ENCODE measurements around the gene MAPT.
"Not testable (repeated sequence)": the region's sequence is repeated elsewhere in the genome, so short reads cannot be mapped to it uniquely, and the experiment has no call there.

The MAPT gene

DNA sequence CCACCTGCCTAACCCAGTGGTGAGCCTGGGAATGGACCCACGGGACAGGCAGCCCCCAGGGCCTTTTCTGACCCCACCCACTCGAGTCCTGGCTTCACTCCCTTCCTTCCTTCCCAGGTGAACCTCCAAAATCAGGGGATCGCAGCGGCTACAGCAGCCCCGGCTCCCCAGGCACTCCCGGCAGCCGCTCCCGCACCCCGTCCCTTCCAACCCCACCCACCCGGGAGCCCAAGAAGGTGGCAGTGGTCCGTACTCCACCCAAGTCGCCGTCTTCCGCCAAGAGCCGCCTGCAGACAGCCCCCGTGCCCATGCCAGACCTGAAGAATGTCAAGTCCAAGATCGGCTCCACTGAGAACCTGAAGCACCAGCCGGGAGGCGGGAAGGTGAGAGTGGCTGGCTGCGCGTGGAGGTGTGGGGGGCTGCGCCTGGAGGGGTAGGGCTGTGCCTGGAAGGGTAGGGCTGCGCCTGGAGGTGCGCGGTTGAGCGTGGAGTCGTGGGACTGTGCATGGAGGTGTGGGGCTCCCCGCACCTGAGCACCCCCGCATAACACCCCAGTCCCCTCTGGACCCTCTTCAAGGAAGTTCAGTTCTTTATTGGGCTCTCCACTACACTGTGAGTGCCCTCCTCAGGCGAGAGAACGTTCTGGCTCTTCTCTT lies 102.1 kb downstream of the MAPT start:
- no peak for DNase-seq

GRCh38 chr17:45997166-45997565 lies 102.8 kb downstream of the MAPT start:
- no peak for DNase-seq

DNA sequence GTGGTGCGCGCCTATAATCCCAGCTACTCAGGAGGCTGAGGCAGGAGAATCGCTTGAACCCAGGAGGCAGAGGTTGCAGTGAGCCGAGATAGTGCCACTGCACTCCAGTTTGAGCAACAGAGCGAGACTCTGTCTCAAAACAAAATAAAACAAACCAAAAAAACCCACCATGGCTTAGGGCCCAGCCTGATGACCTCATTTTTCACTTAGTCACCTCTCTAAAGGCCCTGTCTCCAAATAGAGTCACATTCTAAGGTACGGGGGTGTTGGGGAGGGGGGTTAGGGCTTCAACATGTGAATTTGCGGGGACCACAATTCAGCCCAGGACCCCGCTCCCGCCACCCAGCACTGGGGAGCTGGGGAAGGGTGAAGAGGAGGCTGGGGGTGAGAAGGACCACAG lies 103.3 kb downstream of the MAPT start:
- DNase-seq = no peak

GRCh38 chr17:45998987-45999899 lies 104.9 kb downstream of the MAPT start, which contains the start of gene STH:
Gene STH (plus strand): TSS chr17:45999250. CDS start chr17:45999280, 30 bp downstream.
- DNase-seq = no peak

GRCh38 chr17:45999900-46000290 lies 105.5 kb downstream of the MAPT start:
- DNase-seq = no peak

DNA sequence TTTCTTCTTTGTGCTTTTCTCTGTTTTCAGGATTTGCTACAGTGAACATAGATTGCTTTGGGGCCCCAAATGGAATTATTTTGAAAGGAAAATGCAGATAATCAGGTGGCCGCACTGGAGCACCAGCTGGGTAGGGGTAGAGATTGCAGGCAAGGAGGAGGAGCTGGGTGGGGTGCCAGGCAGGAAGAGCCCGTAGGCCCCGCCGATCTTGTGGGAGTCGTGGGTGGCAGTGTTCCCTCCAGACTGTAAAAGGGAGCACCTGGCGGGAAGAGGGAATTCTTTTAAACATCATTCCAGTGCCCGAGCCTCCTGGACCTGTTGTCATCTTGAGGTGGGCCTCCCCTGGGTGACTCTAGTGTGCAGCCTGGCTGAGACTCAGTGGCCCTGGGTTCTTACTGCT lies 105.9 kb downstream of the MAPT start:
- no peak for DNase-seq

GRCh38 chr17:46000757-46001156 lies 106.4 kb downstream of the MAPT start:
- no peak for DNase-seq

- DNase-seq = no peak
Measured at GRCh38 chr17:46001390-46002310, 107.3 kb downstream of the MAPT start.

DNA sequence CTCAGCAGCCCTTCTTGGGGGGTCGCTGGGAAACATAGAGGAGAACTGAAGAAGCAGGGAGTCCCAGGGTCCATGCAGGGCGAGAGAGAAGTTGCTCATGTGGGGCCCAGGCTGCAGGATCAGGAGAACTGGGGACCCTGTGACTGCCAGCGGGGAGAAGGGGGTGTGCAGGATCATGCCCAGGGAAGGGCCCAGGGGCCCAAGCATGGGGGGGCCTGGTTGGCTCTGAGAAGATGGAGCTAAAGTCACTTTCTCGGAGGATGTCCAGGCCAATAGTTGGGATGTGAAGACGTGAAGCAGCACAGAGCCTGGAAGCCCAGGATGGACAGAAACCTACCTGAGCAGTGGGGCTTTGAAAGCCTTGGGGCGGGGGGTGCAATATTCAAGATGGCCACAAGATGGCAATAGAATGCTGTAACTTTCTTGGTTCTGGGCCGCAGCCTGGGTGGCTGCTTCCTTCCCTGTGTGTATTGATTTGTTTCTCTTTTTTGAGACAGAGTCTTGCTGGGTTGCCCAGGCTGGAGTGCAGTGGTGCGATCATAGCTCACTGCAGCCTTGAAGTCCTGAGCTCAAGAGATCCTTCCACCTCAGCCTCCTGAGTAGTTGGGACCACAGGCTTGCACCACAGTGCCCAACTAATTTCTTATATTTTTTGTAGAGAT lies 108.1 kb downstream of the MAPT start:
- peak; percentile 24 for DNase-seq

- DNase-seq = no peak
Measured at GRCh38 chr17:46002973-46003316, 108.6 kb downstream of the MAPT start.

GRCh38 chr17:46003907-46004748 lies 109.8 kb downstream of the MAPT start:
- DNase-seq = no peak

DNA sequence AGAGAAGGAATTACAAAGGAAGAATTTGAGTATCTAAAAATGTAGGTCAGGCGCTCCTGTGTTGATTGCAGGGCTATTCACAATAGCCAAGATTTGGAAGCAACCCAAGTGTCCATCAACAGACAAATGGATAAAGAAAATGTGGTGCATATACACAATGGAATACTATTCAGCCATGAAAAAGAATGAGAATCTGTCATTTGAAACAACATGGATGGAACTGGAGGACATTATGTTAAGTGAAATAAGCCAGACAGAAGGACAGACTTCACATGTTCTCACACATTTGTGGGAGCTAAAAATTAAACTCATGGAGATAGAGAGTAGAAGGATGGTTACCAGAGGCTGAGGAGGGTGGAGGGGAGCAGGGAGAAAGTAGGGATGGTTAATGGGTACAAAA lies 111.7 kb downstream of the MAPT start:
- not testable (repeated sequence) for DNase-seq

- no peak for DNase-seq
Measured at GRCh38 chr17:46007461-46007965, 113.2 kb downstream of the MAPT start.

DNA sequence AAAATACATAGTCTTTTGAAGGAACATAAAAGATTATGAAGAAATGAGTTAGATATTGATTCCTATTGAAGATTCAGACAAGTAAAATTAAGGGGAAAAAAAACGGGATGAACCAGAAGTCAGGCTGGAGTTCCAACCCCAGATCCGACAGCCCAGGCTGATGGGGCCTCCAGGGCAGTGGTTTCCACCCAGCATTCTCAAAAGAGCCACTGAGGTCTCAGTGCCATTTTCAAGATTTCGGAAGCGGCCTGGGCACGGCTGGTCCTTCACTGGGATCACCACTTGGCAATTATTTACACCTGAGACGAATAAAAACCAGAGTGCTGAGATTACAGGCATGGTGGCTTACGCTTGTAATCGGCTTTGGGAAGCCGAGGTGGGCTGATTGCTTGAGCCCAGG lies 114.2 kb downstream of the MAPT start:
- DNase-seq = no peak

GRCh38 chr17:46009681-46010596 lies 115.6 kb downstream of the MAPT start:
- DNase-seq = no peak

DNA sequence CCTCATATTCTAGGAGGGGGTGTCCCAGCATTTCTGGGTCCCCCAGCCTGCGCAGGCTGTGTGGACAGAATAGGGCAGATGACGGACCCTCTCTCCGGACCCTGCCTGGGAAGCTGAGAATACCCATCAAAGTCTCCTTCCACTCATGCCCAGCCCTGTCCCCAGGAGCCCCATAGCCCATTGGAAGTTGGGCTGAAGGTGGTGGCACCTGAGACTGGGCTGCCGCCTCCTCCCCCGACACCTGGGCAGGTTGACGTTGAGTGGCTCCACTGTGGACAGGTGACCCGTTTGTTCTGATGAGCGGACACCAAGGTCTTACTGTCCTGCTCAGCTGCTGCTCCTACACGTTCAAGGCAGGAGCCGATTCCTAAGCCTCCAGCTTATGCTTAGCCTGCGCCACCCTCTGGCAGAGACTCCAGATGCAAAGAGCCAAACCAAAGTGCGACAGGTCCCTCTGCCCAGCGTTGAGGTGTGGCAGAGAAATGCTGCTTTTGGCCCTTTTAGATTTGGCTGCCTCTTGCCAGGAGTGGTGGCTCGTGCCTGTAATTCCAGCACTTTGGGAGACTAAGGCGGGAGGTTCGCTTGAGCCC lies 116.3 kb downstream of the MAPT start:
- no peak for DNase-seq

DNA sequence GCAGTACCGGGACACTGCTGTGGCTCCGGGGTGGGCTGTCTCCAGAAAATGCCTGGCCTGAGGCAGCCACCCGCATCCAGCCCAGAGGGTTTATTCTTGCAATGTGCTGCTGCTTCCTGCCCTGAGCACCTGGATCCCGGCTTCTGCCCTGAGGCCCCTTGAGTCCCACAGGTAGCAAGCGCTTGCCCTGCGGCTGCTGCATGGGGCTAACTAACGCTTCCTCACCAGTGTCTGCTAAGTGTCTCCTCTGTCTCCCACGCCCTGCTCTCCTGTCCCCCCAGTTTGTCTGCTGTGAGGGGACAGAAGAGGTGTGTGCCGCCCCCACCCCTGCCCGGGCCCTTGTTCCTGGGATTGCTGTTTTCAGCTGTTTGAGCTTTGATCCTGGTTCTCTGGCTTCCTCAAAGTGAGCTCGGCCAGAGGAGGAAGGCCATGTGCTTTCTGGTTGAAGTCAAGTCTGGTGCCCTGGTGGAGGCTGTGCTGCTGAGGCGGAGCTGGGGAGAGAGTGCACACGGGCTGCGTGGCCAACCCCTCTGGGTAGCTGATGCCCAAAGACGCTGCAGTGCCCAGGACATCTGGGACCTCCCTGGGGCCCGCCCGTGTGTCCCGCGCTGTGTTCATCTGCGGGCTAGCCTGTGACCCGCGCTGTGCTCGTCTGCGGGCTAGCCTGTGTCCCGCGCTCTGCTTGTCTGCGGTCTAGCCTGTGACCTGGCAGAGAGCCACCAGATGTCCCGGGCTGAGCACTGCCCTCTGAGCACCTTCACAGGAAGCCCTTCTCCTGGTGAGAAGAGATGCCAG lies 117.6 kb downstream of the MAPT start:
- DNase-seq = no peak

DNA sequence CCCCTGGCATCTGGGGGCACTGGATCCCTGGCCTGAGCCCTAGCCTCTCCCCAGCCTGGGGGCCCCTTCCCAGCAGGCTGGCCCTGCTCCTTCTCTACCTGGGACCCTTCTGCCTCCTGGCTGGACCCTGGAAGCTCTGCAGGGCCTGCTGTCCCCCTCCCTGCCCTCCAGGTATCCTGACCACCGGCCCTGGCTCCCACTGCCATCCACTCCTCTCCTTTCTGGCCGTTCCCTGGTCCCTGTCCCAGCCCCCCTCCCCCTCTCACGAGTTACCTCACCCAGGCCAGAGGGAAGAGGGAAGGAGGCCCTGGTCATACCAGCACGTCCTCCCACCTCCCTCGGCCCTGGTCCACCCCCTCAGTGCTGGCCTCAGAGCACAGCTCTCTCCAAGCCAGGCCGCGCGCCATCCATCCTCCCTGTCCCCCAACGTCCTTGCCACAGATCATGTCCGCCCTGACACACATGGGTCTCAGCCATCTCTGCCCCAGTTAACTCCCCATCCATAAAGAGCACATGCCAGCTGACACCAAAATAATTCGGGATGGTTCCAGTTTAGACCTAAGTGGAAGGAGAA lies 118.2 kb downstream of the MAPT start:
- no peak for DNase-seq

DNA sequence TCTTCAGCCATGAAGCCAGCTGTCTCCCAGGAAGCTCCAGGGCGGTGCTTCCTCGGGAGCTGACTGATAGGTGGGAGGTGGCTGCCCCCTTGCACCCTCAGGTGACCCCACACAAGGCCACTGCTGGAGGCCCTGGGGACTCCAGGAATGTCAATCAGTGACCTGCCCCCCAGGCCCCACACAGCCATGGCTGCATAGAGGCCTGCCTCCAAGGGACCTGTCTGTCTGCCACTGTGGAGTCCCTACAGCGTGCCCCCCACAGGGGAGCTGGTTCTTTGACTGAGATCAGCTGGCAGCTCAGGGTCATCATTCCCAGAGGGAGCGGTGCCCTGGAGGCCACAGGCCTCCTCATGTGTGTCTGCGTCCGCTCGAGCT lies 118.8 kb downstream of the MAPT start:
- DNase-seq = no peak
